CD14-positive monocyte (primary cell): ENCODE results near the gene ENOSF1. TPM values are rescaled to one million over a fixed set of nuclear protein-coding genes. Genes with fewer than 3 reads are reported as not detected.

Experiments used
- DNase-seq, 3 donors: peaks; one replicate each; pipeline ENCODE4 v3.0.0-alpha.2; 2011 to 2022
- H2AFZ ChIP-seq: 2 replicates; pipeline ENCODE4 v1.6.0; 2012; ENCODE audit warnings: mild to moderate bottlenecking, low read depth, low read length, inconsistent platforms; ENCODE audit not compliant: insufficient read depth, poor library complexity, severe bottlenecking
- H3K27ac ChIP-seq, 2 donors: 1 replicate in 1 of 2; 2 replicates in 1 of 2; pipeline ENCODE4 v1.5.1; 2012 to 2013; ENCODE audit warnings: low read length in 2 of 2, control low read depth in 1 of 2, inconsistent platforms in 1 of 2, low read depth in 1 of 2, mild to moderate bottlenecking in 1 of 2
- H3K27me3 ChIP-seq, 2 donors: one replicate each; pipeline versions ENCODE4 v1.6.0 to v1.6.1; 2011 to 2013; ENCODE audit warnings: low read length in 2 of 2; ENCODE audit not compliant: control insufficient read depth in 2 of 2, insufficient read depth in 2 of 2
- H3K36me3 ChIP-seq, 2 donors: replicated peaks in 1 of 2; 1 replicate in 1 of 2; 2 replicates in 1 of 2; pipeline versions ENCODE4 v1.5.1 to v1.6.1; 2012 to 2013; ENCODE audit warnings: low read length in 2 of 2, control low read depth in 1 of 2, inconsistent platforms in 1 of 2, mild to moderate bottlenecking in 1 of 2; ENCODE audit not compliant: insufficient read depth in 2 of 2, control insufficient read depth in 1 of 2
- H3K4me1 ChIP-seq, 2 donors: 1 replicate in 1 of 2; 2 replicates in 1 of 2; pipeline versions ENCODE4 v1.5.1 to v1.6.1; 2012 to 2013; ENCODE audit warnings: low read length in 2 of 2, control low read depth in 1 of 2, inconsistent platforms in 1 of 2, mild to moderate bottlenecking in 1 of 2, moderate library complexity in 1 of 2; ENCODE audit not compliant: insufficient read depth in 2 of 2, control insufficient read depth in 1 of 2
- H3K4me2 ChIP-seq: replicated peaks from 2 replicates; pipeline ENCODE3; 2012; ENCODE audit warnings: low read length, moderate library complexity, mild to moderate bottlenecking; ENCODE audit not compliant: poor library complexity, severe bottlenecking; ENCODE audit errors: extremely low read depth
- H3K4me3 ChIP-seq, 3 experiments: fragments of 200-600 bp in 1 of 3; sonication (generic) in 1 of 3; replicated peaks in 1 of 3; 1 replicate in 2 of 3; 2 replicates in 1 of 3; pipeline ENCODE4 v1.5.1; 2011 to 2013; ENCODE audit warnings: low read length in 3 of 3, mild to moderate bottlenecking in 3 of 3, control low read depth in 2 of 3, low read depth in 2 of 3, inconsistent platforms in 1 of 3, moderate library complexity in 1 of 3
- H3K79me2 ChIP-seq: 2 replicates; pipeline ENCODE4 v1.6.0; 2012; ENCODE audit warnings: mild to moderate bottlenecking, control low read depth, inconsistent platforms, low read length, moderate library complexity; ENCODE audit not compliant: insufficient read depth
- H3K9ac ChIP-seq: 2 replicates; pipeline ENCODE4 v1.6.0; 2017; ENCODE audit warnings: low read length, mild to moderate bottlenecking; ENCODE audit not compliant: insufficient read depth, poor library complexity, severe bottlenecking
- H3K9me3 ChIP-seq, 2 donors: replicated peaks in 1 of 2; 1 replicate in 1 of 2; 2 replicates in 1 of 2; pipeline versions ENCODE4 v1.5.1 to v1.6.1; 2012 to 2013; ENCODE audit warnings: low read length in 2 of 2, control low read depth in 1 of 2; ENCODE audit not compliant: control insufficient read depth in 1 of 2, insufficient read depth in 1 of 2
- H4K20me1 ChIP-seq: 2 replicates; pipeline ENCODE4 v1.6.0; 2012; ENCODE audit warnings: mild to moderate bottlenecking, low read length, control low read depth, moderate library complexity; ENCODE audit not compliant: insufficient read depth
- H3K27ac Mint-ChIP-seq, 7 donors: one replicate each; pipeline ENCODE4 v1.8.0; 2020; ENCODE audit warnings: mild to moderate bottlenecking in 7 of 7, mixed read lengths in 7 of 7, moderate library complexity in 6 of 7, inconsistent platforms in 2 of 7
- H3K27me3 Mint-ChIP-seq, 3 donors: one replicate each; pipeline ENCODE4 v1.8.0; 2021 to 2022; ENCODE audit warnings: low read depth in 3 of 3, mild to moderate bottlenecking in 3 of 3, mixed read lengths in 3 of 3, moderate library complexity in 3 of 3, inconsistent platforms in 1 of 3
- H3K36me3 Mint-ChIP-seq, 2 donors: one replicate each; pipeline ENCODE4 v1.8.0; 2020; ENCODE audit warnings: mixed read lengths in 2 of 2, inconsistent platforms in 1 of 2, mild to moderate bottlenecking in 1 of 2
- H3K4me1 Mint-ChIP-seq: one replicate; pipeline ENCODE4 v1.8.0; 2020; ENCODE audit warnings: mild to moderate bottlenecking, mixed read lengths
- H3K4me3 Mint-ChIP-seq, 2 donors: one replicate each; pipeline ENCODE4 v1.8.0; 2020; ENCODE audit warnings: mild to moderate bottlenecking in 2 of 2, mixed read lengths in 2 of 2, moderate library complexity in 1 of 2
- H3K9me3 Mint-ChIP-seq, 7 donors: one replicate each; pipeline ENCODE4 v1.8.0; 2020 to 2022; ENCODE audit warnings: mixed read lengths in 7 of 7, mild to moderate bottlenecking in 6 of 7, moderate library complexity in 6 of 7, inconsistent platforms in 2 of 7
- WGBS: methylation state at CpG from one replicate; pipeline ENCODE4 v1.1.5; 2013; ENCODE audit warnings: missing lambda C conversion rate; ENCODE audit not compliant: insufficient coverage; 5-methylcytosine and 5-hydroxymethylcytosine counted together
- intact Hi-C, 2 donors: fragments of 100-400 bp; cut with micrococcal nuclease; formaldehyde crosslinking; loops; one replicate each; pipeline versions ENCODE4 v1.15.0 to v1.15.1; 2023
- polyA plus RNA-seq, 3 donors: library from polyadenylated mRNA; depleted of rRNA in 1 of 3; unstranded in 2 of 3; stranded (reverse) in 1 of 3; fragments of 300-500 nt in 2 of 3; fragments of >200 nt in 1 of 3; fragmentation: Illumina TruSeq in 2 of 3; gene quantifications; 1 replicate in 2 of 3; 2 replicates in 1 of 3; pipeline ENCODE4 v1.2.3, GENCODE V29; 2012 to 2021
- TF ChIP-seq, protein P1 (sequence below): fragments of 200-600 bp; IDR thresholded peaks from one replicate; pipeline ENCODE4 v1.8.0; 2022; ENCODE audit warnings: antibody characterized with exemption, mild to moderate bottlenecking

Gene ENOSF1
- polyA plus RNA-seq, 3 donors: 2.2 to 11.6 (median 2.3) TPM

- peaks cover 23 to 61% of the 10 kb centered on the region in 2 donors for H3K27me3 ChIP-seq
- no peak overlapping the region for H2AFZ ChIP-seq
- no peaks in the 10 kb centered on the region for H3K4me1 Mint-ChIP-seq
- no peaks in the 10 kb centered on the region for H3K79me2 ChIP-seq
- peak overlapping the region in 1 of 2 donors; percentile 13 for H3K4me3 Mint-ChIP-seq
- no peak overlapping the region for H3K27ac Mint-ChIP-seq
- TF ChIP-seq, protein P1, sequence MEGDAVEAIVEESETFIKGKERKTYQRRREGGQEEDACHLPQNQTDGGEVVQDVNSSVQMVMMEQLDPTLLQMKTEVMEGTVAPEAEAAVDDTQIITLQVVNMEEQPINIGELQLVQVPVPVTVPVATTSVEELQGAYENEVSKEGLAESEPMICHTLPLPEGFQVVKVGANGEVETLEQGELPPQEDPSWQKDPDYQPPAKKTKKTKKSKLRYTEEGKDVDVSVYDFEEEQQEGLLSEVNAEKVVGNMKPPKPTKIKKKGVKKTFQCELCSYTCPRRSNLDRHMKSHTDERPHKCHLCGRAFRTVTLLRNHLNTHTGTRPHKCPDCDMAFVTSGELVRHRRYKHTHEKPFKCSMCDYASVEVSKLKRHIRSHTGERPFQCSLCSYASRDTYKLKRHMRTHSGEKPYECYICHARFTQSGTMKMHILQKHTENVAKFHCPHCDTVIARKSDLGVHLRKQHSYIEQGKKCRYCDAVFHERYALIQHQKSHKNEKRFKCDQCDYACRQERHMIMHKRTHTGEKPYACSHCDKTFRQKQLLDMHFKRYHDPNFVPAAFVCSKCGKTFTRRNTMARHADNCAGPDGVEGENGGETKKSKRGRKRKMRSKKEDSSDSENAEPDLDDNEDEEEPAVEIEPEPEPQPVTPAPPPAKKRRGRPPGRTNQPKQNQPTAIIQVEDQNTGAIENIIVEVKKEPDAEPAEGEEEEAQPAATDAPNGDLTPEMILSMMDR: no peak
- peaks cover 32 to 52% (median 41%) of the 10 kb centered on the region in 3 donors for H3K27me3 Mint-ChIP-seq
- WGBS: no CpG with 5 or more reads among the region's 1 CpG
- H3K9me3 ChIP-seq: no peaks in the 10 kb centered on the region
- H3K36me3 ChIP-seq: no peaks in the 10 kb centered on the region
- no peak for DNase-seq
- no peak overlapping the region for H3K27ac ChIP-seq
- H3K4me1 ChIP-seq: no peaks in the 10 kb centered on the region
- no peak overlapping the region for H3K4me2 ChIP-seq
- intact Hi-C loops: no loop called here
- H3K36me3 Mint-ChIP-seq: no peaks in the 10 kb centered on the region
- H4K20me1 ChIP-seq: no peaks in the 10 kb centered on the region
- no peaks in the 10 kb centered on the region for H3K9me3 Mint-ChIP-seq
- H3K4me3 ChIP-seq: no peak overlapping the region
- no peak overlapping the region for H3K9ac ChIP-seq
These were observed 38.0 kb upstream of the ENOSF1 start for GRCh38 chr18:750456-750855.

DNA sequence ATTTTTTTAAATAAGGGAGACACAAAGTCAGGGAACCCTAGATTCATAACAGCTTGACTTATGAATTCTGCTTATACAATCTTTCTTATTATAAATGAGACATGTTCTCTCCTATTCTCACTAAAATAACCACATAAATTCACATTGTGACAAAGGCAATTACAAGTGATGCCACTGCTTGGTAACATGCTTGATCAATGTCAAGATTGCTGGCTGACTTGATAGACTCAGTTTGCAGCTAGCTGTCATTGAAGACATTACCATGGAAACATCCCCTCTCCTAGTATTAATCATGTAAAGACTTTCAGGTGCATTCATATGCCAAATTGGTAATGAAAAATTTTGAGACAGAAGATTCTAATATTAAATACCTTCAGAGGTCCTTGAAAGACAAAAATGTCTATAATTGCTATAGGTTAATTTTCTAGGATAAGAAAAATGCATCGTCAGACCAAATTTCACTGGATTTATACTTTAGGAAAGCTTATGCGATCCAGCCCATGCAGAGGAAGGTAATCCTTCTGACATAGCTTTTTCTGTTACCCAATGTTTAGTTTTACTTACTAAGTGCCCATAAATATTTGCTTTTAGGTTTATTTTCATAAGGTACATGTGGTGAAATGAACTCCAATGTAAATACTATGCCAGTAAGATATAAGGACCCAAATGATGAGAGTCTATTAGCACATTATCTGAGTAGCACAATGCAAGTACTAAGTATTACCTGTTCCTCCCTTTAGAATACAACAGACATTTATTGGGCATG lies 32.6 kb upstream of the ENOSF1 start:
- Histone ChIP-seq H3K36me3 (no peaks in the 10 kb centered on the region), H3K9me3 (no peaks in the 10 kb centered on the region)
- H3K27ac Mint-ChIP-seq: no peak overlapping the region

More for the DNA sequence above, 32.6 kb upstream of the ENOSF1 start:
- Histone ChIP-seq H3K27ac (no peak overlapping the region), H4K20me1 (no peaks in the 10 kb centered on the region), H2AFZ (no peak overlapping the region), H3K4me2 (no peak overlapping the region), H3K79me2 (no peaks in the 10 kb centered on the region), H3K27me3 (peaks cover 24 to 67% of the 10 kb centered on the region in 2 donors), H3K4me1 (no peaks in the 10 kb centered on the region), H3K9ac (no peak overlapping the region), H3K4me3 (no peak overlapping the region)
- Mint-ChIP-seq H3K4me3 (peak overlapping the region in 1 of 2 donors; percentile 17), H3K27me3 (peaks cover 33 to 53% (median 36%) of the 10 kb centered on the region in 3 donors), H3K36me3 (no peaks in the 10 kb centered on the region), H3K4me1 (no peaks in the 10 kb centered on the region), H3K9me3 (peaks cover 0 to 2% (median 0%) of the 10 kb centered on the region in 7 donors)
- intact Hi-C loops: loop anchor here in 1 of 2 donors (5.0 kb wide), 1 partner anchor 87 kb away; no protein-coding TSS in a partner anchor
- TF ChIP-seq, protein P1: no peak
- no peak for DNase-seq
- no CpG with 5 or more reads among the region's 2 CpGs for WGBS
